NCI-H2196 (cell line): Measurements from ENCODE around the gene ANKRD11.

Experiments used
- DNase-seq: peaks from one replicate; lab custom pipeline; 2025; ENCODE audit not compliant: unreplicated experiment; lab: John Stamatoyannopoulos, UW

The ANKRD11 gene

GRCh38 chr16:89490439-89491237 lies at the start of gene ANKRD11:
ANKRD11 (minus strand) TSS chr16:89490561; CDS start chr16:89317019, 173,542 bp downstream.
- DNase-seq: peak; percentile 91

GRCh38 chr16:89538286-89538685 lies 47.9 kb upstream of the ANKRD11 start:
- DNase-seq: no peak

- no peak for DNase-seq
Measured at GRCh38 chr16:89537549-89537925, 47.2 kb upstream of the ANKRD11 start.

GRCh38 chr16:89536886-89537548 lies 46.7 kb upstream of the ANKRD11 start:
- DNase-seq: no peak

- DNase-seq: no peak
Measured at GRCh38 chr16:89536371-89536770, 46.0 kb upstream of the ANKRD11 start.

- DNase-seq: no peak
Measured at GRCh38 chr16:89534252-89534756, 43.9 kb upstream of the ANKRD11 start.

GRCh38 chr16:89531821-89532526 lies 41.6 kb upstream of the ANKRD11 start:
- DNase-seq: no peak

- DNase-seq: no peak
Measured at GRCh38 chr16:89530401-89531381, 40.3 kb upstream of the ANKRD11 start.

- DNase-seq: no peak
Measured at GRCh38 chr16:89529097-89529496, 38.7 kb upstream of the ANKRD11 start.

GRCh38 chr16:89525146-89525913 lies 35.0 kb upstream of the ANKRD11 start:
- no peak for DNase-seq

- no peak for DNase-seq
Measured at GRCh38 chr16:89523680-89524344, 33.5 kb upstream of the ANKRD11 start.

GRCh38 chr16:89522287-89522686 lies 31.9 kb upstream of the ANKRD11 start:
- no peak for DNase-seq

GRCh38 chr16:89519881-89520280 lies 29.5 kb upstream of the ANKRD11 start:
- DNase-seq: no peak

- DNase-seq: no peak
Measured at GRCh38 chr16:89517128-89517527, 26.8 kb upstream of the ANKRD11 start.

- no peak for DNase-seq
Measured at GRCh38 chr16:89512453-89512852, 22.1 kb upstream of the ANKRD11 start.

GRCh38 chr16:89511374-89511773 lies 21.0 kb upstream of the ANKRD11 start:
- no peak for DNase-seq

GRCh38 chr16:89510526-89510925 lies 20.2 kb upstream of the ANKRD11 start:
- no peak for DNase-seq

- DNase-seq: peak; percentile 65
Measured at GRCh38 chr16:89507834-89508590, 17.7 kb upstream of the ANKRD11 start, which contains the start of gene SPG7. SPG7 (plus strand) TSS chr16:89508403; CDS start chr16:89508418, 15 bp downstream.
